Cardiac fibroblast (primary cell): ENCODE data around the gene MSTN.
A peak's percentile ranks its signal among the peaks of the same experiment; 100 is the strongest.

Experiments used
- DNase-seq, 2 donors: peaks; one replicate each; pipeline versions ENCODE4 v3.0.0 to v3.0.0-alpha.2; 2010; ENCODE audit warnings: low read depth in 2 of 2
- H3K4me3 ChIP-seq, 2 donors: replicated peaks in 1 of 2; 1 replicate in 1 of 2; 2 replicates in 1 of 2; pipeline ENCODE4 v1.5.1; 2011; ENCODE audit warnings: low read depth in 2 of 2, low read length in 2 of 2, mild to moderate bottlenecking in 2 of 2, moderate library complexity in 1 of 2
- TF ChIP-seq, protein P1 (sequence below): IDR thresholded peaks from one replicate; pipeline ENCODE4 v1.5.1; 2011; ENCODE audit warnings: low read depth, mild to moderate bottlenecking, low read length, inconsistent platforms

MSTN gene

DNA sequence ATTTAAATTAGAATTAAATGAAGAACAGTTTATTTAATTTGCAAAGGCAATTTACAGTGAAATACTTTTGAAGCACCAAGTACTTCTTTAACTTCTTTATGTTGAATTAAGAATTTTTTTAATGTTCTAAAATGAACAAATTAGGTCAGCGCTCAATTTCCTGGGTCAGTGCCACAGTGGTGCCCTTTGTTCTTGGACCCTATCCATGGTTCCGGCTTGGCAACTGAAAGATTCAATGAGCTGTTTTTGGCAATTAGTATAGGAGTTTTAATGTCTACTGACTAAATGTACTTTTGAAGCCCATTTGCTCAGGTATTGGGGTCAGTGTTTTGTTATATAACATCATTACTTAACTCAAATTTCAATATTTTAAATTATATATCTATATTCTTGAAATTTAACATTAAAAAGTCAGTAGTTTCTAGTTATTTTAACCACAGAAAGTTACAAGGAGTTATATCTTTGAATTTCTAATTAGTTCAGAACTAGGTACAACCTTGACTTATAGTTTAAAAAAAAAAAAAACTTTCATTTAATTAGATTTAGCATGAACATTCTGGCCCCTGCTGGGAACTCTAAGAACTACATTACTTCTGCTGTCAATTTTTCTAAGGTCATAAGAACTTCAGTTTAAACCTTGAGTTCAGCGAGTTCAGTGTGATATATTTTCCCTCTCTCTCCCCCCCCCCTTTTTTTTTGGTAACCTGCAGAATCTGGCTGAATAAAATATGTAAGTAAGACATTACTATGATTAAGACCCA is 7.6 kb upstream of the MSTN start:
- TF ChIP-seq, protein P1, sequence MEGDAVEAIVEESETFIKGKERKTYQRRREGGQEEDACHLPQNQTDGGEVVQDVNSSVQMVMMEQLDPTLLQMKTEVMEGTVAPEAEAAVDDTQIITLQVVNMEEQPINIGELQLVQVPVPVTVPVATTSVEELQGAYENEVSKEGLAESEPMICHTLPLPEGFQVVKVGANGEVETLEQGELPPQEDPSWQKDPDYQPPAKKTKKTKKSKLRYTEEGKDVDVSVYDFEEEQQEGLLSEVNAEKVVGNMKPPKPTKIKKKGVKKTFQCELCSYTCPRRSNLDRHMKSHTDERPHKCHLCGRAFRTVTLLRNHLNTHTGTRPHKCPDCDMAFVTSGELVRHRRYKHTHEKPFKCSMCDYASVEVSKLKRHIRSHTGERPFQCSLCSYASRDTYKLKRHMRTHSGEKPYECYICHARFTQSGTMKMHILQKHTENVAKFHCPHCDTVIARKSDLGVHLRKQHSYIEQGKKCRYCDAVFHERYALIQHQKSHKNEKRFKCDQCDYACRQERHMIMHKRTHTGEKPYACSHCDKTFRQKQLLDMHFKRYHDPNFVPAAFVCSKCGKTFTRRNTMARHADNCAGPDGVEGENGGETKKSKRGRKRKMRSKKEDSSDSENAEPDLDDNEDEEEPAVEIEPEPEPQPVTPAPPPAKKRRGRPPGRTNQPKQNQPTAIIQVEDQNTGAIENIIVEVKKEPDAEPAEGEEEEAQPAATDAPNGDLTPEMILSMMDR = peak; percentile 56
- peak; percentile 83 to 87 for DNase-seq
- H3K4me3 ChIP-seq = no peak overlapping the region

DNA sequence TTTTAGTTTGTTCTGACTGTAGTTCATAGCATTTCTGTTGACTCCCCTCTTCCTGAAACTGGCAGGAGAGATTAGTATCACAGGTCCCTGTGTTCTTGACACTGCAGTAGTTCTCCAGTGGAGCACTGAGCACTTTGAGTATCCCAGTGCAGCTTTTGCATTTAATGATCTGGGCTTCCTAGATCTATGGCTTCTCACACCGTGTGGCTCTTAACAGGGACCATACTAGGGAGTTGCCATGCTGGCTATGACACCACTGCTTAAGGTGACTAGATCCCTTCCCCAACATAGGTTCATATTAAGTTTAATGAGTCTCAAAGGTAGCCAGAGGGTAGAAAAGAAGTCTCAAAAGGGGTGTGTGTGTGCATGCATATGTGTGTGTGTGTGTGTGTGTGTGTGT is 6.2 kb upstream of the MSTN start:
- TF ChIP-seq, protein P1 = no peak
- DNase-seq = no peak

DNA sequence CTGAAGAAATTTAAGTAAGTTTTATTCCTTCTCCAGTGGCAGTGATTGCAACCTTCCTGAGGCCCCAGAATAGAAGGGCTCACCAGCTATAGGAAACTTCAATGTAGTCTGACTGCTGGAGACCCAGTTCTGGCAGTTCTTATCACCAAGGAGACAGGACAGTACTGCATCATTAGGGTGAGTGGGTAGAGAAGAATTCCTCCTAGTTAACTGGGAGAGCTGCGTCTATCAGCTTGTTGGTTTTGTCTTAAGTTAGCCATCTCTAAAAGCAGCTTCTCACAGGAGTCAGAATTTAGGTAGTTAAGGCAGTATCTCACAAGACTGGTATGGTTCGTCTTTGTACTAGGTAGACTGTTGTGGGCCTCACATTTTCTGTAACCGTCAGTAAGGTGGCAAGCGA is 3.3 kb upstream of the MSTN start:
- TF ChIP-seq, protein P1 = no peak
- no peak overlapping the region for H3K4me3 ChIP-seq
- DNase-seq = peak in 1 of 2 donors; percentile 7

More for the DNA sequence above, 6.2 kb upstream of the MSTN start:
- H3K4me3 ChIP-seq = no peak overlapping the region

DNA sequence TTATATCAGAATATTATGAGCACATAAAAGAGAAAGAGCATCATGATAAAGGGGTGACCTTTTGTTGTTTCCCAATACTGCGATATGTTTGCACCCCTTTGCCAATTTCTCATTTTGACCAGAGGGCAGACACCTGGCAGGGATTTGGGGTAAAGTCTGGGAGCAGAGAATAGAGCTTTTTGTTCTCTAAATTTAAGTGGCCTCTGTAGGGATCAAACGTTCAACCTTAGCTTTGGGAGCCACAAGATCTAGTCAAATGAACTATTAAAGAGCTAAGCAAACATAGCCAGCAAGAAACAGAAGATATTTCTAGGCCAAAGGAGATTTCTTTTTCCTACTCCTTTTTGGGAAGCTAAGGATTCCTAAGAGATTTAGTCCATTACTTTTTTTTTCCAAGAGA is 1.1 kb upstream of the MSTN start:
- TF ChIP-seq, protein P1 = no peak
- H3K4me3 ChIP-seq = no peak overlapping the region
- DNase-seq = no peak

DNA sequence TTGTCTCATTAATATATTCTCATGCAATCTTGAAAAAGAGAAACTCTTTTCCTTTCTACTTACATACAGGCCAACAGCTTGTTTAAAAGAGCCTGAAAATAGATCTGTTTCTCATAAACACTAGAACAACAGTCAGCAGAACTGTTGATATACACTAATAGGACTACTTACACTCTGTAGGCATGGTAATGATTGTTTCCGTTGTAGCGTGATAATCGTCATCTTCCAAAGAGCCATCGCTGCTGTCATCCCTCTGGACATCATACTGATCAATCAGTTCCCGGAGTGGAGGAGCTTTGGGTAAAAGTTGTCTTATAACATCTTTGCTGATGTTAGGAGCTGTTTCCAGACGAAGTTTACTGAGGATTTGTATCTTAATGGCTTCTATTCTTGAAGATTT is 476 bp downstream of the MSTN start:
- no peak overlapping the region for H3K4me3 ChIP-seq
- no peak for DNase-seq
- TF ChIP-seq, protein P1 = no peak

DNA sequence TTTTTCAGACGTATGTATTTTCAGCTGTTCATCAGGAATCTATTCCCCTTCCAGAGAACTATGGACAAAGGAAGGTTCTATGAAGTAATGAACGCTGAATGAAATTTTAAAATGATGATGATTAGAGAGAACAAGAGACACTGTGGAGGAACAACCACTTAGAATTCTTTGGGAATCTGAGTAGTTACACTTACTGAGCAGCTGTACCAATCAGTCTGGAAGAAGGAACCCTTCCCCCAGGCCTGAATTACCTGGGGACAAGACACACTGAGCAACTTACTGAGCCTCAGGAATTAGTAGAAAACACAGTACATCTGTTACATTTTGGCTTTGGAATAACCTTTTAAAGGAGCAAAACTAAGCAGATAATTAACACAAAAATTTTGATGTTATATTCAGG is 1.9 kb downstream of the MSTN start:
- DNase-seq = no peak
- TF ChIP-seq, protein P1 = no peak

DNA sequence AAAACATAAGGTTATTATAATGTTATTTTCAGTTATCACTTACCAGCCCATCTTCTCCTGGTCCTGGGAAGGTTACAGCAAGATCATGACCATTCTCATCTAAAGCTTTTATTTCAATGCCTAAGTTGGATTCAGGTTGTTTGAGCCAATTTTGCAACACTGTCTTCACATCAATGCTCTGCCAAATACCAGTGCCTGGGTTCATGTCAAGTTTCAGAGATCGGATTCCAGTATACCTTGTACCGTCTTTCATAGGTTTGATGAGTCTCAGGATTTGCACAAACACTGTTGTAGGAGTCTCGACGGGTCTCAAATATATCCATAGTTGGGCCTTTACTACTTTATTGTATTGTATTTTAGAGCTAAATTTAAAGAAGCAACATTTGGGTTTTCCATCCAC is 2.5 kb downstream of the MSTN start:
- TF ChIP-seq, protein P1 = no peak
- no peak for DNase-seq
- no peak overlapping the region for H3K4me3 ChIP-seq

More for the DNA sequence above, 1.9 kb downstream of the MSTN start:
- H3K4me3 ChIP-seq = no peak overlapping the region
